ENCODE data around the gene WWOX.

Gene WWOX

GRCh38 chr16:78402833-78403232 lies 303.4 kb downstream of the WWOX start:
- no peak for DNase-seq (ENCODE audit: low spot score)

- DNase-seq (ENCODE audit: low spot score), result no peak
Observed at GRCh38 chr16:78405040-78405439, 305.6 kb downstream of the WWOX start.

- DNase-seq (ENCODE audit: low spot score), result no peak
Observed at GRCh38 chr16:78405833-78406232, 306.4 kb downstream of the WWOX start.

- DNase-seq (ENCODE audit: low spot score), result no peak
Observed at GRCh38 chr16:78407191-78407590, 307.7 kb downstream of the WWOX start.

GRCh38 chr16:78413651-78414050 lies 314.2 kb downstream of the WWOX start:
- no peak for DNase-seq (ENCODE audit: low spot score)

GRCh38 chr16:78415013-78415412 lies 315.6 kb downstream of the WWOX start:
- DNase-seq (ENCODE audit: low spot score), result no peak

GRCh38 chr16:78415669-78416068 lies 316.2 kb downstream of the WWOX start:
- no peak for DNase-seq (ENCODE audit: low spot score)

GRCh38 chr16:78416400-78416799 lies 316.9 kb downstream of the WWOX start:
- DNase-seq (ENCODE audit: low spot score), result no peak

- DNase-seq (ENCODE audit: low spot score), result no peak
Observed at GRCh38 chr16:78421181-78421708, 321.8 kb downstream of the WWOX start.

- DNase-seq (ENCODE audit: low spot score), result no peak
Observed at GRCh38 chr16:78425281-78425680, 325.8 kb downstream of the WWOX start.

GRCh38 chr16:78425891-78426510 lies 326.5 kb downstream of the WWOX start:
- no peak for DNase-seq (ENCODE audit: low spot score)

GRCh38 chr16:78428193-78428592 lies 328.7 kb downstream of the WWOX start:
- no peak for DNase-seq (ENCODE audit: low spot score)

- no peak for DNase-seq (ENCODE audit: low spot score)
Observed at GRCh38 chr16:78430281-78430680, 330.8 kb downstream of the WWOX start.

- no peak for DNase-seq (ENCODE audit: low spot score)
Observed at GRCh38 chr16:78431004-78431670, 331.7 kb downstream of the WWOX start.

- no peak for DNase-seq (ENCODE audit: low spot score)
Observed at GRCh38 chr16:78431701-78432100, 332.2 kb downstream of the WWOX start.

GRCh38 chr16:78432451-78432850 lies 333.0 kb downstream of the WWOX start:
- no peak for DNase-seq (ENCODE audit: low spot score)

GRCh38 chr16:78433116-78433515 lies 333.7 kb downstream of the WWOX start:
- DNase-seq (ENCODE audit: low spot score), result no peak

GRCh38 chr16:78434401-78434800 lies 334.9 kb downstream of the WWOX start:
- no peak for DNase-seq (ENCODE audit: low spot score)

GRCh38 chr16:78435260-78435659 lies 335.8 kb downstream of the WWOX start:
- DNase-seq (ENCODE audit: low spot score), result no peak

- no peak for DNase-seq (ENCODE audit: low spot score)
Observed at GRCh38 chr16:78436023-78436422, 336.6 kb downstream of the WWOX start.

GRCh38 chr16:78436846-78437245 lies 337.4 kb downstream of the WWOX start:
- DNase-seq (ENCODE audit: low spot score), result no peak

GRCh38 chr16:78437352-78437968 lies 338.0 kb downstream of the WWOX start:
- peak; percentile 45 for DNase-seq (ENCODE audit: low spot score)

- no peak for DNase-seq (ENCODE audit: low spot score)
Observed at GRCh38 chr16:78438219-78438618, 338.8 kb downstream of the WWOX start.
